ENCODE measurements around the gene SRD5A1.

SRD5A1 gene

DNA sequence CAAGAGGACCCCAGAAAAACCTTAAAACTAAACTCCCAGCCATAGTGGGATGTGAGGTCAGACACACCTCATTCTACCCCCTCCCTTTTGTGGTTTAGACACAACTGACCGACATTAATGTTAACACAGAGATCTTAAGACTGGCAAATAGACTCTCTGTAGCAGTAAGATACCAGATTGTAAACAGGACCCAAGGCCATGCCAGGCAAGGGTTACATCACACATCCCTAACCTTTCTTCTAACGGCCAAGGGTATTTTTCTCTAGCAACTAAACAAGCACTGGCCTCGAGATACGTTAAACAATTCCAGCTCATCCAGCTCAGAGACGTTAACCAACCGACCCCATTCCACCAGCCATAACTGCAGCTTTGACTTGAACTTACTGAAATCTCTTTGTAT is 39.2 kb upstream of the SRD5A1 start:
- Histone ChIP-seq H3K9me3 (ENCODE audit: control insufficient read depth, insufficient read depth, low read length) (no peaks in the 10 kb centered on the region), H3K4me3 (ENCODE audit: low read depth, low read length) (no peak overlapping the region), H3K36me3 (ENCODE audit: control insufficient read depth, insufficient read depth, low read length) (peaks cover 11% of the 10 kb centered on the region), H3K4me1 (ENCODE audit: control insufficient read depth, insufficient read depth, low read length) (no peaks in the 10 kb centered on the region), H3K27me3 (ENCODE audit: control insufficient read depth, insufficient read depth, low read length) (no peaks in the 10 kb centered on the region), H3K9ac (ENCODE audit: low read depth, low read length) (no peak overlapping the region)

DNA sequence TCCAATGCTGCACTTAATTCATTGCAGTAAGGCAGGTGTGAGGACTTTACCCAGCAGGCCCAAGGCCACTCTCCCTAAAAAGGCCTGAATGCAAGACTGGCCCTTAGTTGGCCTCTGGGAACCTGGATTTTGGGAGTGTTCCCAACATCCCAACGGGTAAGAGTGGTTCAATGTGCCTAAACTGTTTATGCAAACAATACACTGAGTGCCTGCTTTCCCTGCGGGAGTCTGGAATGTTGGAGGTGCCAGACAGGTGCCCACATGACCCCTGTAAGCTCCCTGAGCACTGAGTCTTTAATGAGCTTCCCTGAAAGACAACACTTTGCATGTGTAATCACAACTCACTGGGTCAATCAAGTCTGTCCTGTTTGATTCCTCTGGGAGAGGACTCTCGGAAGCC is 37.8 kb upstream of the SRD5A1 start:
- Histone ChIP-seq H3K36me3 (ENCODE audit: control insufficient read depth, insufficient read depth, low read length) (peaks cover 20% of the 10 kb centered on the region), H3K4me3 (ENCODE audit: low read depth, low read length) (no peak overlapping the region), H3K27me3 (ENCODE audit: control insufficient read depth, insufficient read depth, low read length) (no peaks in the 10 kb centered on the region), H3K9ac (ENCODE audit: low read depth, low read length) (no peak overlapping the region), H3K9me3 (ENCODE audit: control insufficient read depth, insufficient read depth, low read length) (no peaks in the 10 kb centered on the region), H3K4me1 (ENCODE audit: control insufficient read depth, insufficient read depth, low read length) (no peaks in the 10 kb centered on the region)

DNA sequence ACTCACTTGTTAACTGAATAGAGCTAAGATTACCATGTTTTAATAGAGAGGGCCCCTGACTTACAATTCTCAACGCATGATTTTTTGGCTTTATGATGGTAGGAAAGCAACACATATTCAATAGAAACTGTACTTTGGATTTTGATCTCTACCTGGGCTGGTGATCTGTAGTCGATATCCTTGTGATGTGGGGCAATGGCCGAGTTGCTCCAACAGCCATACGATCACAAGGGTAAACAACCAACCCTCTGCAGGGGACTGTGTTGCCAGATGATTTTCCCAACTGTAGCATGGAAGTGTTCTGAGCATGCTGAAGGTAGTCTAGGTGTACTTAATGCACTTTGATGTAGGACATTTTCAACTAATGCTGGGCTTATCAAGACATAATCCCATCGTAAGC is 36.9 kb upstream of the SRD5A1 start:
- Histone ChIP-seq H3K4me3 (ENCODE audit: low read depth, low read length) (no peak overlapping the region), H3K9ac (ENCODE audit: low read depth, low read length) (no peak overlapping the region), H3K4me1 (ENCODE audit: control insufficient read depth, insufficient read depth, low read length) (no peaks in the 10 kb centered on the region), H3K27me3 (ENCODE audit: control insufficient read depth, insufficient read depth, low read length) (no peaks in the 10 kb centered on the region), H3K9me3 (ENCODE audit: control insufficient read depth, insufficient read depth, low read length) (no peaks in the 10 kb centered on the region), H3K36me3 (ENCODE audit: control insufficient read depth, insufficient read depth, low read length) (peaks cover 27% of the 10 kb centered on the region)

GRCh38 chr5:6597557-6597956 is 35.7 kb upstream of the SRD5A1 start:
- Histone ChIP-seq H3K4me1 (ENCODE audit: control insufficient read depth, insufficient read depth, low read length) (no peaks in the 10 kb centered on the region), H3K9me3 (ENCODE audit: control insufficient read depth, insufficient read depth, low read length) (no peaks in the 10 kb centered on the region), H3K36me3 (ENCODE audit: control insufficient read depth, insufficient read depth, low read length) (peaks cover 37% of the 10 kb centered on the region), H3K9ac (ENCODE audit: low read depth, low read length) (no peak overlapping the region), H3K4me3 (ENCODE audit: low read depth, low read length) (no peak overlapping the region), H3K27me3 (ENCODE audit: control insufficient read depth, insufficient read depth, low read length) (no peaks in the 10 kb centered on the region)

DNA sequence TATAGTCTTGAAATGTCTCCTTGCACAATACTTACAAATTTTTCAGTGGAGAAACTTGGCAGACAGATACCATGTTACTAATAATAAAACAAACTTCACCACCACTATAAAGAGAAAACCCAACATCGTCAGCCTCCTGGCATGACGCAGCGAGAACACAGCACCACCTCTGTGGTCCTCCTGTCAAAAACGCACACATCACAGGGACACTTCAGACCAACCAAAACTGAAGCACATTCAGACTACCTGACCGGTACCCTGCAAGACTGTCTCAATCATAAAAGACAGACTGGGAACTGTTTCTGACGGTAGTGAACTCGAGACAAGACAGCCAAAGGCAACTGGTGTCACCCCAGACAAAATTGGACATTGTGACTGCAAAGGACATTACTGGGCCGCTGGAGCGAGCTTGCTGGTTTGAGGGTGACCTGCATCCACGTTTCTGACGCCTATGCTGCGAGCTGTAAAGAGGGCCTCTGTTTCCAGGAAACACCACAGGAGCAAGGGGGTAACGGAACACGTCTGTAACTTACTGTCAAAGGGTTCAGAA is 34.8 kb upstream of the SRD5A1 start:
- no peaks in the 10 kb centered on the region for H3K4me1 ChIP-seq (ENCODE audit: control insufficient read depth, insufficient read depth, low read length)
- H3K9ac ChIP-seq (ENCODE audit: low read depth, low read length), result no peak overlapping the region
- H3K27me3 ChIP-seq (ENCODE audit: control insufficient read depth, insufficient read depth, low read length), result no peaks in the 10 kb centered on the region
- no peaks in the 10 kb centered on the region for H3K9me3 ChIP-seq (ENCODE audit: control insufficient read depth, insufficient read depth, low read length)
- peaks cover 40% of the 10 kb centered on the region for H3K36me3 ChIP-seq (ENCODE audit: control insufficient read depth, insufficient read depth, low read length)
- no peak overlapping the region for H3K4me3 ChIP-seq (ENCODE audit: low read depth, low read length)

- H3K4me3 ChIP-seq (ENCODE audit: low read depth, low read length), result no peak overlapping the region
- no peaks in the 10 kb centered on the region for H3K4me1 ChIP-seq (ENCODE audit: control insufficient read depth, insufficient read depth, low read length)
- H3K9me3 ChIP-seq (ENCODE audit: control insufficient read depth, insufficient read depth, low read length), result no peaks in the 10 kb centered on the region
- no peaks in the 10 kb centered on the region for H3K27me3 ChIP-seq (ENCODE audit: control insufficient read depth, insufficient read depth, low read length)
- peaks cover 52% of the 10 kb centered on the region for H3K36me3 ChIP-seq (ENCODE audit: control insufficient read depth, insufficient read depth, low read length)
- no peak overlapping the region for H3K9ac ChIP-seq (ENCODE audit: low read depth, low read length)
Observed at GRCh38 chr5:6599739-6600138, 33.5 kb upstream of the SRD5A1 start.

DNA sequence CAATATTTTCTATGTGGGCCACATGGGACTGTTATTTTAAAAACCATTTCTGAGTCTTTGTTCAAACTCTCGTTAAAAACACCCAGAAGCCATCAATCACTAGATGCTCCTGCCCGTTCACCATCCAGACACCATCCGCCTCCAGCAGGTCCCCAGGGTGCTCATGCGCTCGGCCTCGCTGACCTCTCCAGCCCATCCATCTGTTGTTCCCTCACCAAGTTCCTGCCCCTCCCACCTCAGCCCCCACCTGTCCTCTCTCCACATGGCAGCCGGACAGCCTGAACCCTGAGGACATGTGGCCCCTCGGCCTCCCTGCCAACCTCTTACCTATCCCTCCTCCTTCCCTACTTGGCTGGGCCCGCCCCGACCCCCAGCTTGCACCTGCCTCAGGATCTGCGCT is 32.0 kb upstream of the SRD5A1 start:
- Histone ChIP-seq H3K9me3 (ENCODE audit: control insufficient read depth, insufficient read depth, low read length) (no peaks in the 10 kb centered on the region), H3K4me3 (ENCODE audit: low read depth, low read length) (no peak overlapping the region), H3K9ac (ENCODE audit: low read depth, low read length) (no peak overlapping the region), H3K27me3 (ENCODE audit: control insufficient read depth, insufficient read depth, low read length) (no peaks in the 10 kb centered on the region), H3K4me1 (ENCODE audit: control insufficient read depth, insufficient read depth, low read length) (no peaks in the 10 kb centered on the region), H3K36me3 (ENCODE audit: control insufficient read depth, insufficient read depth, low read length) (peaks cover 64% of the 10 kb centered on the region)

DNA sequence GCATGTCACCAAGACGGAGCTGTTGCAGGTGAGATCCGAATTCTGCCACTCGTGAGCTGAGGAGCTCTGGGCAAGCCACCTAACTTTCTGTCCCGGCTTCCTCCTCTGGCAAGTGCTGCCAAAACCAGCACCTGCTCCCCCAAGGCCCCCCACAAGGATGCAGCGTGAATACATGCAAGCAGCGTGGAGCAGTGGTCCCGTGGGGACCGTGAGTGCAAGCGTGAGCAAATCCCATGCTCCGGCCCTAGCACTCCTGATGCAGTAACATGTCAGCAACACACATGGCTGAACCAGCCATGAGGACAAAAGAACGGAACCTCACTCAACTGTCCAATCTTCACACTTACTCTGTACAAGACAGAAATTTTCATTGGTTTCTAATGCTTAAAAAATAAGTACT is 31.4 kb upstream of the SRD5A1 start:
- H3K9me3 ChIP-seq (ENCODE audit: control insufficient read depth, insufficient read depth, low read length), result no peaks in the 10 kb centered on the region
- no peak overlapping the region for H3K4me3 ChIP-seq (ENCODE audit: low read depth, low read length)
- H3K27me3 ChIP-seq (ENCODE audit: control insufficient read depth, insufficient read depth, low read length), result no peaks in the 10 kb centered on the region
- peaks cover 65% of the 10 kb centered on the region for H3K36me3 ChIP-seq (ENCODE audit: control insufficient read depth, insufficient read depth, low read length)
- no peak overlapping the region for H3K9ac ChIP-seq (ENCODE audit: low read depth, low read length)
- no peaks in the 10 kb centered on the region for H3K4me1 ChIP-seq (ENCODE audit: control insufficient read depth, insufficient read depth, low read length)

DNA sequence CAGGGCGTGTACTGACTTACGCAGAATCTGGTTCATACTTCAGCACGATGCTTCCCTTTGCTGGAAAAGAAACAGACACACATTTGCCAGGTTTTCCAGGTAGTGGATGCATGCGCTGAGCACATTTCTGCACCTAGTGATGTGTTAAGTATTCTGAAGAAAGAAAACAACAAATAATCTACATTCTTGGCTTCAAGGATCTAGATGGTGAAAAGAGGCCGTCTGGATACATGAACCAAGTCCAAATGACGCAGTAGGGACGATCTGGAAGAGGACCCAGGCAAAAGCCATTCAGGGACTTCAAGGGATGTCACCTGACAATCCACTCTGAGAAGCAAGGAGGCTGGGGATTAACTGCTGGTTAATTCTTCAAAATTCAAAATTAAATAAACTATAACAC is 30.8 kb upstream of the SRD5A1 start:
- Histone ChIP-seq H3K4me1 (ENCODE audit: control insufficient read depth, insufficient read depth, low read length) (no peaks in the 10 kb centered on the region), H3K9ac (ENCODE audit: low read depth, low read length) (no peak overlapping the region), H3K9me3 (ENCODE audit: control insufficient read depth, insufficient read depth, low read length) (no peaks in the 10 kb centered on the region), H3K36me3 (ENCODE audit: control insufficient read depth, insufficient read depth, low read length) (peaks cover 71% of the 10 kb centered on the region), H3K27me3 (ENCODE audit: control insufficient read depth, insufficient read depth, low read length) (no peaks in the 10 kb centered on the region), H3K4me3 (ENCODE audit: low read depth, low read length) (no peak overlapping the region)

GRCh38 chr5:6603643-6604042 is 29.6 kb upstream of the SRD5A1 start:
- Histone ChIP-seq H3K36me3 (ENCODE audit: control insufficient read depth, insufficient read depth, low read length) (peaks cover 70% of the 10 kb centered on the region), H3K9ac (ENCODE audit: low read depth, low read length) (no peak overlapping the region), H3K4me3 (ENCODE audit: low read depth, low read length) (no peak overlapping the region), H3K4me1 (ENCODE audit: control insufficient read depth, insufficient read depth, low read length) (no peaks in the 10 kb centered on the region), H3K9me3 (ENCODE audit: control insufficient read depth, insufficient read depth, low read length) (no peaks in the 10 kb centered on the region), H3K27me3 (ENCODE audit: control insufficient read depth, insufficient read depth, low read length) (no peaks in the 10 kb centered on the region)

DNA sequence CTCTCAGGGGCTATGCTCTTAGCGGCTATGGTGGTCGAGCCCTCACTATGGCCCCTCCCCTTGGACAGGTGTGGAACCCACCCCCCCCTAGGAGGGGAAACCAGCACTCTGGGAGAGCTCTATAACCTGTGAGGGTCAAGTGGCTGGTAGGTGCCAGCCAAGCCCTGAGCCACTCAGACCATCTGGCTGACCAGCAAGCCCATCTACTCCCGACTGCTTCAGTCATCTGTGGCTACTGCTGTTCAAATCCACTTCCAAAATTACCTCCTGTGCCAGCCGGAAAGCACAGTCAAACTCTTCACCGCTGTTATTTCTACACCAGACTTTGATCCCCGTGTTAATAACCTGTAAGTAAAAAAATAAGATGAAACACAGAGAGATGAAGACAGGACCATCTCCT is 28.9 kb upstream of the SRD5A1 start:
- Histone ChIP-seq H3K36me3 (ENCODE audit: control insufficient read depth, insufficient read depth, low read length) (peaks cover 75% of the 10 kb centered on the region), H3K9me3 (ENCODE audit: control insufficient read depth, insufficient read depth, low read length) (no peaks in the 10 kb centered on the region), H3K9ac (ENCODE audit: low read depth, low read length) (no peak overlapping the region), H3K4me3 (ENCODE audit: low read depth, low read length) (no peak overlapping the region), H3K27me3 (ENCODE audit: control insufficient read depth, insufficient read depth, low read length) (no peaks in the 10 kb centered on the region), H3K4me1 (ENCODE audit: control insufficient read depth, insufficient read depth, low read length) (no peaks in the 10 kb centered on the region)

DNA sequence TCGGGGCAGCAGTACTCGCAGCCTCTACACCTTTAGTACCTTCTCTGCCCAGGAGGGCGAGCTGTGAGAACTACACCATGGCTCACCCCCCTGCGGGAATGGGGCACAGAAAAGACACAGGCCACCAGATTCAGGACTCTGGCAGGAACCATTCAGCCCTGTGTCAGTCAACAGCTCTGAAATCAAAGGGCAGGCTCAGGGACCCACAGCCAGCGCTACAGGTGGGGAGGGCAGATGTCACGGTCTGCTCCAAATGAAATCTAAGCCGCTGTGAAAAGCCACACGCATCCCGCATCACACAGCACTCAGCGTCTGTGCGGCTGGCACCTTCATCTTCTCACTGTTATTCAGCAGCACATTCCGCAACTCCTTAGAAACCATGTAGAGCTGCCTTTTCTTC is 28.3 kb upstream of the SRD5A1 start:
- Histone ChIP-seq H3K36me3 (ENCODE audit: control insufficient read depth, insufficient read depth, low read length) (peaks cover 75% of the 10 kb centered on the region), H3K9me3 (ENCODE audit: control insufficient read depth, insufficient read depth, low read length) (no peaks in the 10 kb centered on the region), H3K4me1 (ENCODE audit: control insufficient read depth, insufficient read depth, low read length) (no peaks in the 10 kb centered on the region), H3K9ac (ENCODE audit: low read depth, low read length) (no peak overlapping the region), H3K27me3 (ENCODE audit: control insufficient read depth, insufficient read depth, low read length) (no peaks in the 10 kb centered on the region), H3K4me3 (ENCODE audit: low read depth, low read length) (no peak overlapping the region)

All from iPS-15b (cell line).